Astrocyte of the spinal cord (primary cell): ENCODE results near the gene ZNF429.

Experiments used
- DNase-seq: peaks from one replicate; pipeline ENCODE4 v3.0.0; 2011; ENCODE audit warnings: low read depth, low spot score
- H3K4me3 ChIP-seq: 2 replicates; pipeline ENCODE4 v1.5.1; 2011; ENCODE audit warnings: low read depth, mild to moderate bottlenecking, low read length, moderate library complexity
- CTCF ChIP-seq: IDR thresholded peaks from 2 replicates; pipeline ENCODE4 v1.5.1; 2012; ENCODE audit warnings: low read depth, mild to moderate bottlenecking, low read length, inconsistent platforms
- in situ Hi-C: cut with HindIII; loops from 2 replicates; pipeline ENCODE4 v1.10.0; 2017; ENCODE audit warnings: low sequenced_read_pairs

ZNF429 gene

GRCh38 chr19:21580818-21581217 is 75.4 kb downstream of the ZNF429 start:
- no peak overlapping the region for H3K4me3 ChIP-seq
- TF ChIP-seq CTCF, result no peak
- no peak for DNase-seq
- in situ Hi-C loops, result no loop called here

- DNase-seq, result no peak
- no peak overlapping the region for H3K4me3 ChIP-seq
- no peak for TF ChIP-seq CTCF
- in situ Hi-C loops, result no loop called here
Measured at GRCh38 chr19:21581646-21582240, 76.3 kb downstream of the ZNF429 start.

GRCh38 chr19:21584537-21584936 is 79.1 kb downstream of the ZNF429 start:
- in situ Hi-C loops, result no loop called here
- no peak for DNase-seq
- TF ChIP-seq CTCF, result no peak
- H3K4me3 ChIP-seq, result no peak overlapping the region

- no peak for DNase-seq
- no peak for TF ChIP-seq CTCF
Measured at GRCh38 chr19:21585281-21585890, 80.0 kb downstream of the ZNF429 start.

GRCh38 chr19:21586311-21587116 is 81.1 kb downstream of the ZNF429 start:
- in situ Hi-C loops, result no loop called here

More at GRCh38 chr19:21585281-21585890, 80.0 kb downstream of the ZNF429 start:
- in situ Hi-C loops, result no loop called here
- no peak overlapping the region for H3K4me3 ChIP-seq

GRCh38 chr19:21587117-21587461 is 81.7 kb downstream of the ZNF429 start:
- DNase-seq, result no peak
- H3K4me3 ChIP-seq, result no peak overlapping the region
- in situ Hi-C loops, result no loop called here
- TF ChIP-seq CTCF, result no peak

More at GRCh38 chr19:21586311-21587116, 81.1 kb downstream of the ZNF429 start:
- DNase-seq, result no peak
- H3K4me3 ChIP-seq, result no peak overlapping the region
- TF ChIP-seq CTCF, result no peak
